NCI-H748 treated with DMSO at 0.1 percent for 48 hours (cell line): ENCODE data around the gene CEACAM16.
"Not testable (repeated sequence)": the region's sequence is repeated elsewhere in the genome, so short reads cannot be mapped to it uniquely, and the experiment has no call there.

Experiments
- DNase-seq: peaks from one replicate; lab custom pipeline; 2025; lab: John Stamatoyannopoulos, UW

CEACAM16 gene

DNA sequence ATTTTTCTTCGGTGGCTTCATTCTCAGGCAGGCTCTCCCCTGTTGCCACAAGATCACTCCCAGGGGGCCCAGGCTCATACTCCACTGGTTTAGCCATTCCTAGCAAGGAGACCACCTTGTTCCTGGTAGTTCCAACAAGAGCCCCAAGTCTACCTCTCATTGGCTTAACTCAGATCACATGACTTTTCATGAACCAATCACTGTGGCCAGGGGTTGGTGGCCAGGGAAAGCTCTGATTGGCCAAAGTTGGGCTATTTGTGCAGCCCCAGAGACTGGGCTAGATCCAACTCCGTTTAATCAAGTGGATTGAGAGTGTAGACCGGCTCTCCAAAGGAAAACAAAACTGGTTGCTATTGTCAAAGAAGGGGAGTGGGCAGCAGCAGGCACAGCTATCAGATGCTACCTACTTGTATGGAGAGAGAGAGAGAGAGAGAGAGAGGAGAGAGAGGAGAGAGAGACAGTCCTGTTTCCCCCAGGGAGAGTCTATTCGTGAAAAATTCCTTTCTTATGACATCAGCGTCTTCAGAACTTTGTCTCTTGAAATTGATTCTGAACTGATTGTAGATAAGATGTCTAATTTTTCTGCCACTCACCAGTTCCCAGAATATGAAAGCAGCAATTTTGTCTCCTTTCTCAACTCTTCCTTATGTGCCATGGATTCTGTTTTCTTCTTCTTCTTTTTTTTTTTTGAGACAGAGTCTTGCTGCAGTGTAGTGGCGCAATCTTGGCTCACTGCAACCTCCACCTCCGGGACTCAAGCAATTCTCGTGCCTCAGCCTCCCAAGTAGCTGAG is 21.7 kb upstream of the CEACAM16 start:
- DNase-seq, result no peak

GRCh38 chr19:44680536-44680935 is 18.4 kb upstream of the CEACAM16 start:
- no peak for DNase-seq

DNA sequence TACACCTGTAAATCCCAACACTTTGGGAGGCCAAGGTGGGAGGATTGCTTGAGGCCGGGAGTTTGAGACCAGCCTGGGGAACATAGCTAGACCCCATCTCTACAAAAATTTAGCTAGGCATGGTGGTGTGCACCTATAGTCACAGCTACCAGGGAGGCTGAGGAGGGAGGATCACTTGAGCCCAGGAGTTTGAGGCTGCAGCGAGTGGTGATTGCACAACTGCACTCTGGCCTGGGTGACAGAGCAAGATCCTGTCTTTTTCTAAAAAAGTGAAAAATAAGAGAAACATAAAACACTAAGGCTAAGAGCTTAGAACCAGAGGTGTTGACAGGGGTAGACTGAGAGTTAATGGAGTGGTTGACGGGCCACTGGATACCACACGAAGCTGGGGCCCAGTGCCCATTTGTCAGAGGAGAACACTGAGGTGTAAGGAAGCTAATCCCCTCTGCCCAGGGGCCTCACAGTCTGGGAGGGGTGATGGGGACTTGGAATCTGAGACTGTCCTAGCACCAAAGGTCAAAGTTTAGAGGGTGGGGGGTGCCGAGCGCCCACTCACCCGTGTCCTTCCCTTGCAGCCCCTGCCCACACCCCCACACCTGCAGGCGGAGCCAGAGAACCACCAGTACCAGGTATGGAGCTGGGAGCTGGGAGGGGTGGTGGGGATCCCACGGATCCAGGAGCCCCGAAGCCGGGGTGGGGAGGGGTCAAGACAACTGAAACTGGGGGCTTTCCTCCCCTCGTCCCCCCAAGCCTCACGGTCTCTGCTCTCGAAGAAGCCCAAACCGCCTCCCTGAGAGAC is 16.8 kb upstream of the CEACAM16 start:
- DNase-seq, result no peak

- no peak for DNase-seq
These were observed 16.1 kb upstream of the CEACAM16 start for GRCh38 chr19:44682807-44683206.

- no peak for DNase-seq
These were observed 15.3 kb upstream of the CEACAM16 start for GRCh38 chr19:44683434-44684210.

DNA sequence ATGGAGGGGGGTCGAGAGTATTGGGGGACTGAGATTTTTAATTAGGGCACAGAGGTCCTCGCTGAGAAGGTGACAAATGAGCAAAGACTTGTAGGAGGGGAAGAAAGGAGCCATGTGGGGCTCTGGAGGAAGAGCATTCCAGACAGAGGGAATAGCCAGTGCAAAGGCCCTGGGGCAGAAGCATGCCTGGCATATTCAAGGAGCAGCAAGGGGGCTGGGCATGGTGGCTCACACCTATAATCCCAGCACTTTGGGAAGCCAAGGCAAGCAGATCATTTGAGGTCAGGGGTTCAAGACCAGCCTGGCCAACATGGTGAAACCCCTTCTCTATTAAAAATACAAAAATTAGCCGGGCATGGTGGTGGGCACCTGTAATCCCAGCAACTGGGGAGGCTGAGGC is 14.6 kb upstream of the CEACAM16 start:
- DNase-seq, result not testable (repeated sequence)

GRCh38 chr19:44684892-44685863 is 13.8 kb upstream of the CEACAM16 start:
- no peak for DNase-seq

DNA sequence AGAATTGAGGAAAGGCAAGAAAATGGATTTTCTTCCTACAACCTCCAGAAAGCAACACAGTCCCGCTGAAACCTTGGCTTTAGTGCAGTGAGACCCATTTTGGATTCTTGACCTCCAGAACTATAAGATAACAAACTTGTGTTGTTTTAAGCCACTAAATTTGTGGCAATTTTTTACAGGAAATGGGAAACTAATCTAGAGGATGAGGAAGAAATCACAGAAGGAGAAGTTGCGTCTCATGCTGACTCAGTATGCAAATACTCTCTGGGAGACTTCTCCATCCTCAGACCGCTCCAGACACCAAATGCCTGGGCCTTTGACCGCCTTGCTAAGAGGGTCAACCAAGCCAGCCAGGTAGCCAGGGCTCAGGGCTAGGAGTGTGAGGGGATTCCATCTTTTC is 13.1 kb upstream of the CEACAM16 start:
- DNase-seq, result no peak

DNA sequence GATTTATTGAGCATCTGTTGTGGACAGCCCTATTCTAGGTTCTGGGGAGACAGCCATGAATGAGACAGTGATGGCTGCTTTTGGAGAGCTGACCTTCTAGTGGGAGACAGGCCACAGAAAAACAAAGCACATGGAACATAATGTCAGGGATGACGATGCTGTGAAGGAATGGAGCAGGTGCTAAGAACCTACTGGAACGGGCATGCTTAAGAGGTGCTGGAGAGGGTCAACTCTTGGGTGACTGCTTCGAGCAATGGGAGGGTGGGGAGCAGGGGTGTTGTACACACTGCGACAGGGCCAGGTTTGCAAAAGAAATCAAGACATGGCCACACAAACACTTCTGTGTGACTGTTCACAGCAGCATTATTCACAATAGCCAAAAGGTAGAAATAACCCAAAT is 12.1 kb upstream of the CEACAM16 start:
- no peak for DNase-seq

DNA sequence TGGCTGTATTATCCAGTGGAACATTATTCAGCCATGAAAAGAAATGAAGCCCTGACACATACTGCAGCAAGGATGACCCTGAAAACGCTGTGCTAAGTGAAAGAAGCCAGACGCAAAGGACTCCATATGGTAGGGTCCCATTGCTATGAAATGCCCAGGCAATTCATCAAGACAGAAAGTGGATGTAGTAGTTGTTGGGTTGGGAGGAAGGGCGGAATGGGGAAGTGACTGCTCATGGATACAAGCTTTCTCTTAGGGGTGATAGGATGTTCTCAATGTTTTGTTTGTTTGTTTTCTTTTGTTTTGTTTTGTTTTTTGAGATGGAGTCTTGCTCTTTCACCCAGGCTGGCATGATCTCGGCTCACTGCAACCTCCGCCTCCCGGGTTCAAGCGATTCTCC is 11.1 kb upstream of the CEACAM16 start:
- no peak for DNase-seq

DNA sequence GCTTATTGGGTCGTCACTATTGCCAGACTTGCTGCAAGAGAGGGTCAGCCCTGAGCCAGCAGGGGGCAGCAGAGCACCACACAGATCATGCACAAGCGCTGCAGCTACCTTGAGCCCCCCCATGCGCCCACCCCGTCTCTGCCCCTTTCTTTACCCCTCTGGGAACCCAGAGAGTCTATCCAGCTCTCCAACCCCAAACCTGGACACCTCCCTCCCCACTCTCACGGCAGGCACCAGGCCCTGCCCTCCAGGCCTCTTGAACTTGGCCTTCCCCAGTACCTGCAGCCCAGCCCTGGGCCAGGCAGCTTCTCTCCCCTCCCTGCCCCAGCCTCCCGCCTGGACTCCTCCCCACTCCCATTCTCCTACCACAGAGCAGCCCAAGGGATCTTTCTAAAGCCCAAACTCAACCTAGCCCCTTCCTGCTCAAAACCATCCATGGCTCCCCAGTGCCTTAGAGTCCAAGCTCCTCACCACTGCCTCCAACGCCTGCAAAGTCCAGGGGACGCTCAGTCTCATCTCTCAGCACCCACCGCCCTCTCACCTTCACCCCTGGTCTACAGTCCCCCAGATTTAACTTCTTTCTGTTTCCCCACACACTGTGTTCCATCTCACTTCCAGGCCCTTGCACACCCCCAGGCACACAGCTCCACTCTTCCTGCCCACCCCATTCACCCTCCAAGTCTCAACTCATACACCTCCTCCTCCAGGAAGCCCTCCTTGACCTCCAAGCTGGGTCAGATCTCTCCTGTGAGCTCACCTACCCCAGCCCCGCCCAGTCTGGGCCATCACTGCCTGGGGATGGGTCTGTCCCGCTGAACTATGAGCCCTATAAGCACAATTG is 9.4 kb upstream of the CEACAM16 start:
- DNase-seq, result peak; percentile 41

DNA sequence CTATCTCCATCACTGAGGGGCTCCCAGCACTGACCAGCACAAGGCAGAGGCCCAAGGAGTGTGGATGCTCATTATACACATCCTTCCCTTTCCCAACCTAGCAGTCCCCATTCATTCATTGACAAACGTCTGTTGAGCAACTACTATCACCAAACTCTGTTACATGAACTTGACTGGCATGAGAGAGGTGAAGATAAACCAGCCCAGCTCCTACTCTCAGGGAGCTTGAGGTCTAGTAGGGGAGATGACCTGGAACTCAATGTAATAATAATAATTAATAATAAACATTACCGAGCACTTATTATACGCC is 8.9 kb upstream of the CEACAM16 start:
- no peak for DNase-seq

DNA sequence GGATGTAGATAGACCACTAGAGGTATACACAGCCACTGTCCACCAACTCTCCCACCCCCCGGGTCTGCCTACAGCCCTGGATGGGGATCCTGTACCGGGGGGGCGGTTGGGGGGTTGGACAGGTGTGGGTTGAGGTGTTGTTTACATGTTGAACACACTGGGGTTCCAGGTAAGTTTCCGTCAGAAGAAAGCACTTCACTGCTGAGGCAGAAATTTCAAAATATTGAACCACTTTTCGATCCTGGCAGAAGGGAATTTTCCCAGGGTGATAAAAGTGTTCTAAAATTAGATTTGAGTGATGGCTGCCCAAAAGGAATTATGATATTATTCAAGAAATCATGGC is 6.6 kb upstream of the CEACAM16 start:
- no peak for DNase-seq

GRCh38 chr19:44694184-44694579 is 4.8 kb upstream of the CEACAM16 start:
- no peak for DNase-seq

DNA sequence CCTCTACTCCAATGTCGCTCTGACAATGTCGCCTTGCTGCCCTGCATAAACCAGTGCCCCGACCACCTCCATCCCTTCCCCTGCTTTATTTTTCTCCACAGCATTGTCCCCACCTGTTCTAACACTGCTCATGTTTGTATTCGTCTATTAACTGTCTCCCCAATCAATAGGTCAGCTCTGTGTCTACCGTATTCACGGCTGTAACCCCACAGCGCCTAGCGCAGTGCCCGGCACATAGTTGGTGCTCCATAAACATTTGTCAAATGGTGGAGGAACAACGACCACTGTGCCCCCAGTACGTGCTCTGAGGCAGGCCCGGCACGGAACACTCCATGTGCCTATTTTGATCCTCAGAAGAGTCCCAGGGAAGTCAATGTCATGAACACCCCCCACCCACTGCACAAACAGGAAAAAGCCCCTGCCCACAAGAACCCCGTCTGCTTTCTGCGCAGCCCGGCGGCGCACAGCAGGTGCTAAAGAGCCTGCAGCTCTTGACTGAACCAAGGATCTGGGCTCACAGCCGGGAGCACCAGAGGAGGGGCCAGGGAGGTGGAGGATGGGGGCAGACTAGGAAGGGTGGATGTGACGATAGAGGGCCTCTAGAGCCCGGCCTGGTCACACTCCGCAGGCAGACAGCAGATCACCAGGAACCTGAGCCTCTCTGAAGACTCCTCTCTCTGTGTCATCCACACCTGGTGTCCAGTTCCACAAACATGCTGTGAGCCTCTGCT is 1.8 kb upstream of the CEACAM16 start:
- DNase-seq, result no peak

DNA sequence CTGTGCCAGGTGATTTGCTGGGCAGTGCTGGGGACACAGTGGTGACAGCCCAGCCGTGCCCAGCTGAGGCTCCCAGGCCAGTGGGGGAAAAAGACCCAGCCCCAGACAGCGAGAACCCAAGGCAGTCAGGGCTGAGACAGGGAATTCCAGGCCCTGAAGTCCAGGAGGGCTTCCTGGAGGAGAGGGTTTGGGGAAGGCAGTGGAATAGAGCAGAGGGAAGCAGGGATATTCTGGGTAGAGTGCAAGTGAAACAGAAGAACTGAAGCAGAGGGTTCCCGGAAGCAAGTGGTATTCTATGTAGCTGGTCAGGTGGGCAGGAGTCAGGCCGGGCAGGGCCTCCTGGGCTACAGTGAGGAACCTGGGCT is 1.3 kb upstream of the CEACAM16 start:
- no peak for DNase-seq

DNA sequence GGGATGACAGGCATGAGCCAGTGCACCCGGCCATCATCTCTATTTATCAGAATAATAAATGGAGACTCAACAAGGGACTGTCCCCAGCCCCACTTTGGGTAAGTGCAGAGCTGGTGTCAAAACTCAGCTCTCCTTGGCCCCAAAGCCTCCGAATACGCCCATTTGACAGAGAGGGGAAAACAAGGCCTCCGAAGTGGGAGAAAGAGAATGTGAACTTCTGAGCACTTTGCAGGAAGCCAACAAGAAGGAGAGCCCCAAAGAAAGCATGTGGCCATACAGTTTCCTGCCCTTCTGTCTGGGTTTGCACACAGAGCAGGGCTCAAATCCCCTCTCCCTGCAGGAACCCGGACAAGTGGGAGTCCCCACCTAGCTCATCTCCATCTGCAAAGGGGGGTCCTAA is 1.6 kb downstream of the CEACAM16 start:
- DNase-seq, result no peak

DNA sequence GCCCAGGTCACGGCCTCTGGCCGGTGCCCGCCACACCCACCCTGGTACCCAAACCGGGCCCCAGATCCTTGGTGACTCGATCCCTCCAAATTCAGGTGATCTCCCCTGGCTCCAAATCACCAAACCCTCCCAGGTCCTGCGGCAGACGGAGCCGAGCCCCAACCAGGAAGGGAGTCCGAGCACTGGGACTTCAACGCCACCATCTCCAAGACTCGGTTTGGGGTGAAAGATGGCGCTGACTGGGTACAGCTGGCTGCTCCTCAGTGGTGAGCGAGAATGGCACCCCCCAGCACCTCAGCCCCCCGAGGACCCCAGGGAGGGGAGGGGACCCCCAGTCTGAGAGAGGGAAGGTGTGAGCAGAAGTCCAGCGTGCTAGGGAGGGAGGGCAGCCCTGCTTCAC is 2.3 kb downstream of the CEACAM16 start:
- no peak for DNase-seq

GRCh38 chr19:44702551-44703176 is 3.7 kb downstream of the CEACAM16 start:
- DNase-seq, result no peak
